Measurements from ENCODE around the gene CACNA2D2. TPM values are rescaled to one million over a fixed set of nuclear protein-coding genes. Genes with fewer than 3 reads are reported as not detected.

Gene CACNA2D2
- total and polyA plus RNA-seq, 2 of the 8 experiments (the other 6 are each of a cell fraction or from before 2014, with no cell fraction given): 14.1 to 25.0 TPM

- no peak for TF ChIP-seq SP4 (IDR thresholded peaks at IDR 0.05; ENCODE audit: low read length)
These were observed 17.1 kb downstream of the CACNA2D2 start (continued) for GRCh38 chr3:50486219-50486888.

Data from H1 (cell line).